NCI-H748 (cell line): ENCODE data around the gene SLC5A2.
A peak's percentile ranks its signal among the peaks of the same experiment; 100 is the strongest.
"Not testable (repeated sequence)": the region's sequence is repeated elsewhere in the genome, so short reads cannot be mapped to it uniquely, and the experiment has no call there.

Source experiments
- DNase-seq: peaks from one replicate; lab custom pipeline; 2025; ENCODE audit not compliant: unreplicated experiment; lab: John Stamatoyannopoulos, UW

Gene SLC5A2

GRCh38 chr16:31523768-31524167 lies 40.8 kb downstream of the SLC5A2 start:
- not testable (repeated sequence) for DNase-seq

DNA sequence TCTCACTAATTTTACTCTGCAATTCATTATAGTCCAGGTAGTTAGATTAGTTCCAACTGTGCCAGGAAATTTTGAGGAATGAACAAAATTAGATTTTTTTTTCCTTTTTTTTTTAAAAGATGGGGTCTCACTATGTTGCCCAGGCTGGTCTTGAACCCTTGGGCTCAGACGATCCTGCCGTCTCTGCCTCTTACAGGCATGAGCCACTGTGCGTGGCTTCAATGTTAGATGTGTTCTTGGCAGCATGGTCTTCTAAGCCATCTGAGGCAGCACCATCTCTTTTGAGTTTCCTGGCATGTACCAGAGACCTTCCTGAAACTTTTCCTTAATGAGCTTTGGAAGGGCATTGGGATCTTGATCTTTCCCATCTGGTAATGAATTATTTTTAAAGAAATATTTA lies 42.2 kb downstream of the SLC5A2 start:
- DNase-seq, result no peak

DNA sequence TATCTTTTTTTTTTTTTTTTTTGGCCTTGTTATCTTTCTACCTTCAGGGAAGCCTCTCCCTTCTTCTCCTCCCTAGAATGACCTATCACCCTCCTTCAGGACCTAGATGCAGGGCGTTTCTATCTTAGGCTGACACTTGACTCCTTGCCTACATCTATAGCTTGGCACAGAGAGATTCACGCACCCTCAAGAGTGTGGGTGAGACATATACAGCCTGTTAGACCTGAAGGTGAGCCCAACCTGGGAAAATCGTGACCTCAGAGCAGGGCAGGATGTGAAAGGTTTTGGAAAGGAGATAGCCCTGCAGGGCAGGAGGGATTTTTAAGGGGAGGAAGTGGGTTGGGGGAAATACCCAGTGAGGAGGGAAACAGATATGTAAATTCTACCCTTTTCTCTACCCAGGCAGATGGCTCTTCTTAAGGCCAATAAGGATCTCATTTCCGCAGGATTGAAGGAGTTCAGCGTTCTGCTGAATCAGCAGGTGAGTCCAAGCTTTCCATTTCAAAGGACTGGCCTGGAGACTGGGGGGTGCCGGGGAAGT lies 44.9 kb downstream of the SLC5A2 start, which contains the start of gene AHSP:
Gene AHSP, plus strand, starts transcription at position 167 of the 541 bp plus-strand sequence. Its CDS starts 240 bp downstream, at position 407.
- no peak for DNase-seq

- DNase-seq, result no peak
Measured at GRCh38 chr16:31528523-31529107, 45.7 kb downstream of the SLC5A2 start.

DNA sequence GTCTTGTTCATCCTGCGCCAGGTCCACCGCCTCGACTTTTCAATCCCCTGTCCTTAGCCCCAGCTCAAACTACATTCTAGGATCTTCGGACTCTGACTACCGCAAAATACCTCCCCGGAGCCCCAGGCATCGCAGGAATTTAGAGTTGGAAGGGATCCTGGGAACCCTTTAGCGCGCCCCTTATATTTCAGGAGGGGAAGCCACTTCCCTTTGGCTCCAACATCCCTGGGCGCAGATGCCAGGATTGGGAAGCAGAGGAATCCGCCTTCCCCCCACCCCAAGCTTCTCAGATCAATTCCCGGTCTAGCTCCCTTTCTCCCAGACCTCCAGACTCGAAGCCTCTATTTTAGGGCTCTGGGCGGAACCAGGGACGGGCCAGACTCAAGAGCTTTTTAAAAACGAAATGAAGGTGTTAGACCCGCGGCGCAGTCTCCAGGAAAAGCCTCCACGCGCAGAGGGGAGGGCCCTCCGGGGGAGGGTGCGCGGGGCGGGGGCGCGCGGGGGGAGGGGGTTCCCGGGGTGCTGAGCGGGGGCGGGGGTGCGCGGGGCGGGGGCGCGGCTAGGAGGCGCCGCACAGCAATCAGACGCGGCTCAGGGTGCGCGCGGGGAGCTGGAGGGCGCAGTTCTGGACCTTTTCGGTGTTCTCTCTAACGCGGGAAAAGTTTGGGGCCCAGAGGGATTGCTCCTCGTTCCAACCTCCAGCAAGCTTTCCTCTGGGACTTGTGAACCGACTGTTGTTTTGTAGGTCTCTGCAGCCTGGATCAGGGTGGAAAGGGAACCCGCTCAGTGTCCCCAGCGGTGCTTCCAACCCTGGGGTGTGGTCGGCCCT lies 46.4 kb downstream of the SLC5A2 start:
- DNase-seq, result peak; percentile 62

- DNase-seq, result no peak
Measured at GRCh38 chr16:31529937-31530312, 47.0 kb downstream of the SLC5A2 start.

DNA sequence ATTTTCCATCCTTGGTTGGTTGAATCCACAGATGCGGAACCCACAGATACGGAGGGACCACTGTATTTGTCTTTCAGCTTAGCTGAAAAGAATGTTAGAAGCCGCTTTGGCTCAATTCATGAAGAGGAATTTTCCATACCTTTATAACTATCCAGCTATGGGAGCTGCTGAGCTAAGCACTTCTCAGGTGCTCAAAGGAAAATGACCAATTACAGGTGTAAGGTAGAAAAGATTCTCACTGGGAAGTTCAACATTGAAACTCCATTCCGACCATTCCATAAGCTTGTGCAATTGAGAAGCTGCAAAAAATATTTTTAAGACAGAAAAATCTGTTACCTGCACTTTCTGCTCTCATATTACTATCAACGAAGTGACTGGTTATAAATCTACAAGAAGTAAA lies 47.5 kb downstream of the SLC5A2 start:
- no peak for DNase-seq

DNA sequence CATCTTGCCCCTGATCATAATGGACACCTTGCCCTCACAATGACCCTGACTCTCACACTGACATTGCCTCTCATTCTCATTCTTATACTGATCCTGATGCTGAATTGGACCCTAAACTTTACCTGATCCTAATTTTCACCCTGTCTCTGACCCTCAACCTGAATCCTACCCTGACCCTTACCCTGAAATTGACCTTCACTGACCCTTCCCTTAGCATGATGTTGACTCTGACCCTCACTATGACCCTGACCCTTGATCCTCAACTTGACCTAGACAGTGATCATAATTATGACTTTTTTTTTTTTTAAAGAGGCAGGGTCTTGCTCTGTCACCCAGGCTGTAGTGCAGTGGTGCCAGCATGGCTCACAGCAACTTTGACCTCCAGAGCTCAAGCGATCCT lies 48.2 kb downstream of the SLC5A2 start:
- DNase-seq, result no peak

GRCh38 chr16:31532120-31532519 lies 49.2 kb downstream of the SLC5A2 start:
- no peak for DNase-seq

GRCh38 chr16:31532896-31533295 lies 50.0 kb downstream of the SLC5A2 start:
- DNase-seq, result no peak

DNA sequence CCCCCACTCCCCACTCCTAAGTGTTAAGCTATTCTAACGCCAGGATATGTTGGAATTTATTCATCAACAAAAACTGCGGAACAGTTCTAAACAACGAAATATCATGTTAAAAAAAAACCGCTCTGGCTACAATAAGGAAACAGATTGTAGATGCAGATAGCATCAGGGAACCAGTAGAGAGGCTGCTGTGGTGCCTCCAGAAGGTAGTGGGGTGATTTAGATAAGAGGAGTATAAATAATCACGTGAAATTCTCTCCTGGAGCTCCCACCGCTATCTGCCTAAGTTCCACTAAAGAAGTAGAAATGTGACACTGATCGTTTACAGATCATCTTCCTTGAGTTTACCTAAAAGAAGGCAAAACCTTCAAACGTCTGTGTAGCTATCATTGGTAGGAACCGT lies 52.8 kb downstream of the SLC5A2 start:
- DNase-seq, result no peak

- no peak for DNase-seq
Measured at GRCh38 chr16:31536804-31537361, 54.0 kb downstream of the SLC5A2 start.

- no peak for DNase-seq
Measured at GRCh38 chr16:31537362-31538242, 54.7 kb downstream of the SLC5A2 start.

DNA sequence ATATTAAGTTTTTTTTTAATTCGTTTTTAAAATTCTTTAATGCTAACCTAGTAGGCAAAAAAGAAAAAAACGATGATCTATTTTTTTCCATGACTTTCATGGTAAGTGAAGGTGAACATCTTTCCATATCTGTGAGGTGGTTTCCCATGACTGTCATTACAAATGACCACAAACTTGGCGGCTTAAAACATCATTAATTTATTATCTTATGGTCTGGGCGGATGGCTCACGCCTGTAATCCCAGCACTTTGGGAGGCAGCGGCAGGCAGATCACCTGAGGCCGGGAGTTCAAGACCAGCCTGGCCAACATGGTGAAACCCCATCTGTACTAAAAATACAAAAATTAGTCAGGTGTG lies 55.3 kb downstream of the SLC5A2 start:
- DNase-seq, result not testable (repeated sequence)

- DNase-seq, result not testable (repeated sequence)
Measured at GRCh38 chr16:31539762-31540161, 56.8 kb downstream of the SLC5A2 start.
